Esophagus squamous epithelium (tissue), 4 donors: ENCODE data around the gene TFE3.

ENCODE experiments used
- CTCF ChIP-seq, 6 experiments: fragments of 450-650 bp in 4 of 6; fragments of 200-600 bp in 2 of 6; sonication (generic) in 2 of 6; IDR thresholded peaks; one replicate each; pipeline ENCODE4 v1.5.1; 2016 to 2019; ENCODE audit warnings: antibody characterized with exemption in 6 of 6, mild to moderate bottlenecking in 4 of 6, moderate library complexity in 4 of 6
- POLR2A ChIP-seq, 4 donors: fragments of 450-650 bp; IDR thresholded peaks; one replicate each; pipeline ENCODE4 v1.6.1; 2017; ENCODE audit warnings: antibody characterized with exemption in 4 of 4, mild to moderate bottlenecking in 4 of 4, moderate library complexity in 3 of 4

DNA sequence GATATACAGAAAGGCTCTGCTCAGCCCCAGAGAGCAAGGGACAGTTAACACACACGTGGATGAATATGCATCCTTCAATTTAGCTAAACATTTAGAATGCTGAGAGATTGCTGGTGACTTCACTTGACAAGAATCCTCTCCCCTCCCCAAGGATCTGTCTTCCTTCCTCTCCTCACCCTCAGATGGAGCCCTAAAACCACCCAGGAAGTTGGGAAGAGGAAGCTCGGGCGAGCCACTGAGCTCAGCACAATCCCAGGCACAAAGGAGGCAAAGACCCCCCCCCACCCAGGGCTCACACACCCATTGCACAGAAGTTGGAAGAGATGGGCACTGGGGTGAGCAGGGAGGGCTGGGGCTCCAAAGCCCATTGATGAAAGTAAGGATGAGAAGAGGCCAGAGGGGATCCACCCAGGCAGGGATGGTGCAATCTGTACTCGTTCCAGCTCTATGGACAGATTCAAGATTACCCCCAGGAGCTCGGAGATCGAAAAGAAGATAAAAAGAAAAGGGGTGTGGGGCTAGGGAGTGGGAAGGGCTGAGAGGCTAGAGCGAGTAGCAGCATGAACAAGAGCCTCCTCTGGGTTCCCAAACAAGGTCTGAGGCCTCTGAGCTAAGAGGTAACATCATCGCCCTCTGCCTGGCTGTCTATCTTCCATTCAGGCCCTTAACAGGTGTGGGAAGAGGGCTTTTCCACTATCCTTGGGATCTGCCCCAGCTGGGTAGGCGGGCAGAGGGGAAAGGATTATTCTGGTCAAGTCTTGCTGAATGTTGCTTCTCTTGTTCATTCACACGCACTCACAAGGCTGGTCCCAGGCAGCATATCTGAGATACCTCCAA lies 1.2 kb downstream of the TFE3 start:
- no peak for TF ChIP-seq CTCF (IDR thresholded peaks at IDR 0.05)
- no peak for TF ChIP-seq POLR2A (IDR thresholded peaks at IDR 0.05)
